ENCODE results near the gene TMX2.

GRCh38 chr11:57699813-57700212 lies 12.6 kb upstream of the TMX2 start:
- no peak for TF ChIP-seq CTCF (IDR thresholded peaks at IDR 0.05; ENCODE audit: poor library complexity)
- no peak for TF ChIP-seq EZH2 (IDR thresholded peaks at IDR 0.05; ENCODE audit: borderline replicate concordance)
- no peak for TF ChIP-seq EZH2phosphoT487 (IDR thresholded peaks at IDR 0.05; ENCODE audit: low read depth, severe bottlenecking, unreplicated experiment)

Data from hepatocyte (in vitro differentiated cells).